Esophagus muscularis mucosa (tissue), 4 donors: ENCODE data around the gene NAGK.

Experiments used
- EP300 ChIP-seq: sonication (generic); formaldehyde crosslinking; IDR thresholded peaks from one replicate; pipeline ENCODE4 v1.6.1; 2017; ENCODE audit warnings: antibody characterized with exemption
- POLR2A ChIP-seq: fragments of 450-650 bp; IDR thresholded peaks from one replicate; pipeline ENCODE4 v1.6.1; 2017; ENCODE audit warnings: antibody characterized with exemption, moderate library complexity, mild to moderate bottlenecking, low read depth
- POLR2AphosphoS5 ChIP-seq, 2 donors: sonication (generic); formaldehyde crosslinking; IDR thresholded peaks; one replicate each; pipeline ENCODE4 v1.6.1; 2017; ENCODE audit warnings: antibody characterized with exemption in 2 of 2
- TF ChIP-seq, protein P1 (sequence below), 3 experiments: fragments of 200-600 bp in 2 of 3; fragments of 450-650 bp in 1 of 3; sonication (generic) in 2 of 3; IDR thresholded peaks; one replicate each; pipeline ENCODE4 v1.5.1; 2017 to 2019; ENCODE audit warnings: antibody characterized with exemption in 3 of 3, mild to moderate bottlenecking in 2 of 3, moderate library complexity in 1 of 3

DNA sequence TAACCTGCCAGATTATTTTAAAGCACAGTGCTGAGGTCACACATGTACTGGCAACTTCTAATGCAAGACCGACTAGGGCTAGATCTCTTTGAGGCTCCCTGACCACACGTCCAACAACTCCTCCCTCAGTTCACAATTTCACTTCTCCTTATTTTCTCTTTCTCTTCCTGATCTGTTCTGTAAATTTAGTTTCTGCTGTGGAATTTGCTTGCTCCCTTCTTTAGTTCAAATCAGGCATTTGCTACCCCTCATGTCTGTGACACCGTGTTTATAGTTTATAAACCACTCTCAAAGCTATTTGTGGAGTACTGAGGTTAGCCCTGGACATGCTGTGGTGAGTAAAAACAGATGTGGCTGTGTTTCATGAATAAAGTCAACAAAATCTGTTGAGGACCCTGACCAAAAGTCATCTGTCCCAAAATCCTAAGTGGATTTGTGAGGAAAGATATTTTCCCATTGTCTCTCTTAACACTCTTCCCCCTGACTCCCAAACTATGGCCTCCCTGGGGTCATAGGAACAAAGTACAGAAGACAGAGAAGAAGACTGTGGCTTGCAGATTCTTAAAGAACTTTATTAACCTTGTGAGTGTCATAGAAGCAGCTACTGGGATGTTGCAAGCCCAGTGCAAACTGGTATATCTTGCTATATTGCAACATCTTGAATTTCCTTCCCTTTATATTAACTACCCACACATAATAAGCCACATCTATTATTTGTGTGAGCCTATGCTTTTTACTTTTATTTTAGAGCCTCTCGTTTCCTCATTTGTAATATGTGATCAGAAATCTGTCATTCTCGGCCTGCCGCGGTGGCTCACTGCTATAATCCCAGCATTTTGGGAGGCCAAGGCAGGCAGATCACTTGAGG is 3.5 kb upstream of the NAGK start:
- TF ChIP-seq POLR2A (no peak), POLR2AphosphoS5 (IDR thresholded peaks at IDR 0.05) (peak in 1 of 2 donors; percentile 8), EP300 (no peak)
- TF ChIP-seq, protein P1, sequence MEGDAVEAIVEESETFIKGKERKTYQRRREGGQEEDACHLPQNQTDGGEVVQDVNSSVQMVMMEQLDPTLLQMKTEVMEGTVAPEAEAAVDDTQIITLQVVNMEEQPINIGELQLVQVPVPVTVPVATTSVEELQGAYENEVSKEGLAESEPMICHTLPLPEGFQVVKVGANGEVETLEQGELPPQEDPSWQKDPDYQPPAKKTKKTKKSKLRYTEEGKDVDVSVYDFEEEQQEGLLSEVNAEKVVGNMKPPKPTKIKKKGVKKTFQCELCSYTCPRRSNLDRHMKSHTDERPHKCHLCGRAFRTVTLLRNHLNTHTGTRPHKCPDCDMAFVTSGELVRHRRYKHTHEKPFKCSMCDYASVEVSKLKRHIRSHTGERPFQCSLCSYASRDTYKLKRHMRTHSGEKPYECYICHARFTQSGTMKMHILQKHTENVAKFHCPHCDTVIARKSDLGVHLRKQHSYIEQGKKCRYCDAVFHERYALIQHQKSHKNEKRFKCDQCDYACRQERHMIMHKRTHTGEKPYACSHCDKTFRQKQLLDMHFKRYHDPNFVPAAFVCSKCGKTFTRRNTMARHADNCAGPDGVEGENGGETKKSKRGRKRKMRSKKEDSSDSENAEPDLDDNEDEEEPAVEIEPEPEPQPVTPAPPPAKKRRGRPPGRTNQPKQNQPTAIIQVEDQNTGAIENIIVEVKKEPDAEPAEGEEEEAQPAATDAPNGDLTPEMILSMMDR (IDR thresholded peaks at IDR 0.05), result no peak
